Astrocyte of the cerebellum (primary cell): ENCODE results near the gene CDH16.

Experiments
- DNase-seq: peaks from one replicate; pipeline ENCODE4 v3.0.0-alpha.2; 2011; ENCODE audit warnings: low read depth
- H3K4me3 ChIP-seq: 2 replicates; pipeline ENCODE4 v1.5.1; 2011; ENCODE audit warnings: mild to moderate bottlenecking, low read depth, low read length, moderate library complexity
- CTCF ChIP-seq: IDR thresholded peaks from 2 replicates; pipeline ENCODE4 v1.5.1; 2012; ENCODE audit warnings: low read length, low read depth, moderate library complexity, mild to moderate bottlenecking; ENCODE audit errors: missing control alignments
- in situ Hi-C: cut with HindIII; loops from 2 replicates; pipeline ENCODE4 v1.10.0; 2017; ENCODE audit warnings: low sequenced_read_pairs

The CDH16 gene

GRCh38 chr16:66911112-66911511 is 7.6 kb downstream of the CDH16 start:
- no peak for TF ChIP-seq CTCF
- in situ Hi-C loops = no loop called here
- DNase-seq = no peak
- H3K4me3 ChIP-seq = no peak overlapping the region

GRCh38 chr16:66910175-66910940 is 8.3 kb downstream of the CDH16 start:
- in situ Hi-C loops = no loop called here
- no peak for TF ChIP-seq CTCF
- no peak overlapping the region for H3K4me3 ChIP-seq
- DNase-seq = no peak

DNA sequence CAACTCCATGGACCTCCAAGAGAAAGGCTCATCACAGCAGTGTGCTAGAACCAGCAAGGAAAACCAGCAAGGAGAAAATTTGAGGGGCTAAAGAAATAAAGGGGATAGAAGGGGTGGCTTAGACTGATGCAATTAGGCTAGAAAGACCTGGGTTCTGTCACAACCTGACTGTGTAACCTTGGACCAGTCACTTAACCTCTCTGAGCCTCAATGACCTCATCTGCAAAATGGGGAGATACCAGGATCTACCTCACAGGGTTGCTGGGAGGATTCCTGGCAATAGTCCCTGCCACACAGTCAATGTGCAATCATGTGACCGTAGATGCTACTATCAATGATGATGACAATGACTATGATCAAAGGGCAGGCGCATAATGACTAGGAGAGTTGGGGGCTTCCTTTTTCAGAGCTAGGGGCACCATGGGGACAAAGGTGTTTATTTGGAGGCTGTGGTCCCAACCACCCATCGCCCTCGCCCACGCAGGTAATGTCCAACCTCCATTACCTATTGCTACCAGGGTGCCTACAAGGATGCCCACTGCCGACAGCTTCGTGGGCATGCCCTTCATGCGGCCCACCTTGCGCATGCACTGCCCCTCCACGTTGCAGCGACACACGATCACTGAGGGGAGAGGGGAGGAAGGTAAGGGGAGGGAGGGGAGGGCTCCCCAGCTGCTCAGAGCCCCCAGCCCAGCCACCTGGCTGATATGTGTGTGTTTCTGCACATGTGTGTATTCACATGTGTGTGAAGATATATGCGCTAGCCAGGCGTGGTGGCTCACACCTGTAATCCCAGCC is 9.7 kb downstream of the CDH16 start:
- DNase-seq = no peak
- H3K4me3 ChIP-seq = no peak overlapping the region
- in situ Hi-C loops = no loop called here
- no peak for TF ChIP-seq CTCF

DNA sequence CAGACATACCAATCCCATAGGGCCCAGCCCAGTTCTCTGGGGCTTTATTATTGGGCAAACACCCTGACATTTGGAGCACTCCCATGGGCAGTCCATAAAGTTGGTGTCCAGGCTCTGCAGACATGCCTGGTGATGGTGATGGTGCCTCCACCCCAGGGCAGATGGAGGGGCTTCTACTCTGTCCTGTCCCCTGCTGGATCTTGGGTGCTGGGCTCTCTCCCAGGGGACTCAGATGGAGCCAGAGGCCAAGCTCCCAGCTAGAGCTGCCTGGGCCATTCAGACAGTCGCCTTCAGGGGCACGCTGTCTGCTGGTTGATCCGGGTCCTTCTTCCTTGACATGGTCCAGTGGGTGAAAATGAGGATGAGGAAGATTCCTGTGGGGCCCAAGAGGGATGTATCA is 10.6 kb downstream of the CDH16 start:
- DNase-seq = no peak
- H3K4me3 ChIP-seq = no peak overlapping the region
- in situ Hi-C loops = no loop called here
- no peak for TF ChIP-seq CTCF

DNA sequence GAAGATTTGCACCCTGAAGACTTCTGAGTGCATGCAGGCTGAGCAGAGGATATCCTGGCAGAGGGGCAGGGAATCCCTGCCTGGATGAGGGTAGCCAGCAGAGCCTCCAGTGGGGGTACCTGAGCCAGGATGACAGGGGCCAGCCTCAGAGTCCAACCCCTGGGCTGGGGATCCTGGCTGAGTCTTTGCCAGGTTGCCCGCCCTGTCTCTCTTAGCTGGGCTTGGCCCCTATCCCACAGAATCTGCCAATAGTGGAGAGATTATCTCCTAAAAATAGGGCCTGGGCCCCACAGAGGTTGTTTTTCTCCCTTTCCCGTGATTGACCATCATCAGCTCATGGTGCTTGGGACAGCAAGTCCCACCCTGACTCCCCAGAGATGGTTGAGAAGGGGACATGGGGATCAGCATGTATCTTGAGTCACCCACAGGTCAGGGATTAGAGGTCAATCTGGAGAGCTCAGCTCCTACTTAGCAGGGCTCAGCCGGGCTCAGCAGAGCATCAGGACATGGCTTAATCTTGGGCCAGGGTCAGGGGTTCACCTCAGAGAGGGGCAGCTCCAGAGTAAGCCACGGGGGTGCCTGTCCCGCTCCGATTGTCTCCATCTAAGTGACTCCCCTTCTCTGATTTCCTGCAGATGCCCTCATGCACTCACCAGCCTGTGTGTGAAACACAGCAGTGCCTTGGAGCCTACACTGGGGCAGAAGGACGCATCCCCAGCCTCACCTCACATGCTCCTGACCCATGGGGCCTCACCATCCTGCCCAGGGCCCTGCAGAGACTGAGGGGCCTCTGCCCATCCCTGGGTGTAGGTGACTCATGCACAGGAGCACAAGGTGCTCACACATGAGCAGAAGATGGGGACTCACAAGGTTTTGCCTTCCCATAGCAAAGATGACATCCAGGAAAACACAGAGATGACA is 11.5 kb downstream of the CDH16 start:
- H3K4me3 ChIP-seq = no peak overlapping the region
- in situ Hi-C loops = no loop called here
- no peak for DNase-seq
- no peak for TF ChIP-seq CTCF

- no peak for DNase-seq
- no peak overlapping the region for H3K4me3 ChIP-seq
- TF ChIP-seq CTCF = no peak
- in situ Hi-C loops = no loop called here
Observed at GRCh38 chr16:66905633-66906539, 12.8 kb downstream of the CDH16 start.
